NCI-H2196 (cell line): ENCODE data around the gene ADCY10.
"Not testable (repeated sequence)": the region's sequence is repeated elsewhere in the genome, so short reads cannot be mapped to it uniquely, and the experiment has no call there.

ENCODE experiments used
- DNase-seq: peaks from one replicate; lab custom pipeline; 2025; ENCODE audit not compliant: unreplicated experiment; lab: John Stamatoyannopoulos, UW

The ADCY10 gene

DNA sequence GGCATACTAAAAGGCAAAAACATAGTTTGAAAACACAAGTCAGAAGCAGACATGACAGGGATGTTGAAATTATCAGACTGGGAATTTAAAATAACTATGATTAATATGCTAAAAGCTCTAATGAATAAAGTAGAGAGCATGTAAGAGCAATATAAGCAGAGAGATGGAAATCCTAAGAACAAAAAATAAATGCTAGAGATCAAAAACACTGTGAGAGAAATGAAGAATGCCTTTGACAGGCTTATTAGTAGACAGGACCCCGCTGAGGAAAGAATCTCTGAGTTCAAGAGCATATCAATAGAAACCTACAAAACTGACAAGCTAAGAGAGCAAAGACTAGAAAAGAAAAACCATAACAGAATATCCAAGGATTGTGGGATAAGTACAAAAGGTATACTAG lies 98.3 kb downstream of the ADCY10 start:
- no peak for DNase-seq

DNA sequence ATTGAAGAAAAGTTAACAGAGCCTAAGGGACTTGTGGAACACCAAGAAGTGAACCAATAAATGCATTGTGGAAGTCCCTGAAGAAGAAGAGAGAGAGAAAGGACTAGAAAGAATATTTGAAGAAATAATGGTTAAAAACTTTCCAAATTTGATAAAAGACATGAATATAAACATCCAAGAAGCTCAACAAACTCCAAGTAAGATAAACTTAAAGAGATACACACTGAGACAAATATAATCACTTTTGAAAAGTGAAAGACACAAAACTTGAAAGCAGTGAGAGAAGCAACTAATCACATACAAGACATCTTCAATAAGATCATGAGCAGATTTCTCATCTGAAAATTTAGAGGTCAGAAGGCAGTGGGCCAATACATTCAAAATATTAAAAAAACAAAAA lies 101.0 kb downstream of the ADCY10 start:
- no peak for DNase-seq

DNA sequence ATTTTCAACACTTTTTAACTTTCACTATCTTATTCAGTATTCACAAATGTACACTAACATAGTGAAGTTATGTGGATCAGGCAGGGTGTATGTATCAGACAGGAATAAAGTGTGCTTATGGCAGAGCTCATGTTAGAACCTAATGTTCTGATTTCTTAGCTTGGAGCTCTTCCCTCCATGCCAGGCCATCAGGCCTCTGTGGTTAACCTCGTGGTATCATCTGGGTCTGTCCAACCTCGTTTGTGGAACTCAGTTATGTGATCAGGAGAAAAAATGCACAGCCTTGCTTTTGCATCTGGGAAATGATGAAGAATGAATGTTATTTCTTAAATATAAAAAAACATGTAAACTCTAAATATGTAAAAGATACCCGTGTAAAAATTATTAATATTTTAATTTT lies 105.2 kb downstream of the ADCY10 start:
- no peak for DNase-seq

DNA sequence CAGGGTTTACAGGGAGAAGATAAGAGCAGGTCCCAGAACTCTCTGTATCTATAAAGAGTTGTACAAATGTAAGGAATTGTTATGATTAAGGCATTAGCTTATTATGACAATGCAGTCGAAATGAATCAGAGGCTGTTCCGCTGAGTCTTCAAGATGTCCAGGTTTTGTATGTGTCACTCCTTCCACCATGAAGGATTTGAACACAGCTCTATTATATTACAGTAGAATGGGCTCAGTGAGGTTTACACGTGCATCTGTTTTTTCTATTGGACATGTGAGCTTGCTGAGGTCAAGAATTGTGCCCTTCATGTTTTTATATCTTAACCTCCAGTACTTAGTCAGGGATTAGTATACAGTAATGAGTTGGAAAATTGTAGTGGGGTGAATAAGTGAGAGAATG lies 105.8 kb downstream of the ADCY10 start:
- DNase-seq = no peak

DNA sequence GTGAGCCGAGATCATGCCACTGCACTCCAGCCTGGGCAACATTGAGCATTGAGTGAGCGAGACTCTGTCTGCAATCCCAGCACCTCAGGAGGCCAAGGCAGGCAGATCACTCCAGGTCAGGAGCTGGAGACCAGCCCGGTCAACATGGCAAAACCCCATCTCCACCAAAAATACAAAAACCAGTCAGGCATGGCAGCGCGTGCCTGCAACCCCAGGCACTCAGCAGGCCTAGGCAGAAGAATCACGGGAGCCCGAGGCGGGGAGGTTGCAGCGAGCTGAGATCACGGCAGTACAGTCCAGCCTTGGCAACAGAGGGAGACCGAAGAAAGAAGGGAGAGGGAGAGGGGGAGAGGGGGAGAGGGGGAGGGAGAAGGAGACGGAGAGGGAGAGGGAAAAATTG lies 107.3 kb downstream of the ADCY10 start:
- not testable (repeated sequence) for DNase-seq

DNA sequence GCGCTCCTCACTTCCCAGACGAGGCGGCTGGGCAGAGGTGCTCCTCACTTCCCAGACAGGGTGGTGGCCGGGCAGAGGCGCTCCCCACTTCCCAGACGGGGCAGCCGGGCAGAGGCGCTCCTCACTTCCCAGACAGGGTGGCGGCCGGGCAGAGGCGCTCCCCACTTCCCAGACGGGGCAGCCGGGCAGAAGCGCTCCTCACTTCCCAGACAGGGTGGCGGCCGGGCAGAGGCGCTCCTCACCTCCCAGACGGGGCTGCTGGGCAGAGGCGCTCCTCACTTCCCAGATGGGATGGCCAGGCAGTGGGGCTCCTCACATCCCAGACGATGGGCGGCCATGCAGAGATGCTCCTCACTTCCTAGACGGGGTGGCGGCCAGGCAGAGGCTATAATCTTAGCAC lies 107.7 kb downstream of the ADCY10 start:
- DNase-seq = not testable (repeated sequence)

DNA sequence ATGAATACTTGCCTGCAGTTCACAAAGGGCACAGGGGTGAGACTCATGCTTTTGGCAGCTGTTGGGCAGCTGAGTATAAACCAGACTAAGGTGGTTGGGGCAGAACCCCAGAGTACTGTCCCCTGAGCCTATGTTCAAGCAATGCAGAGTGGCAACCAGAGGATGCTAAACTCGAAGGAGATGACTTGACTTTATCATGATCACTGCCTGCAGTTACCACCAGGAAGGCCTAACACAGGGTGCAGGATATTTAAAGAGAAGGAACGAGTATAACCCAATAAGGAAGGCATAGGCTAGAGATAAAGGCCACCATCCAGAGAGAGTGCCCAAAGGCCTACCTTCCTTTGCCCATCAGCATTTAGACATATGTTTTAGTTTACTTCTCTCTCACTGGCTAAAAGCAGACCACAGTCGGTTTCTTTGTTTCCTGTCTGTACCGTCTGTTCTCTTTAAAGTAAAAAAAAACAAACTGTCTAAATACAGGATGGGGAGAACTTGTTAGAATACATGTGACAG lies 108.8 kb downstream of the ADCY10 start:
- no peak for DNase-seq

DNA sequence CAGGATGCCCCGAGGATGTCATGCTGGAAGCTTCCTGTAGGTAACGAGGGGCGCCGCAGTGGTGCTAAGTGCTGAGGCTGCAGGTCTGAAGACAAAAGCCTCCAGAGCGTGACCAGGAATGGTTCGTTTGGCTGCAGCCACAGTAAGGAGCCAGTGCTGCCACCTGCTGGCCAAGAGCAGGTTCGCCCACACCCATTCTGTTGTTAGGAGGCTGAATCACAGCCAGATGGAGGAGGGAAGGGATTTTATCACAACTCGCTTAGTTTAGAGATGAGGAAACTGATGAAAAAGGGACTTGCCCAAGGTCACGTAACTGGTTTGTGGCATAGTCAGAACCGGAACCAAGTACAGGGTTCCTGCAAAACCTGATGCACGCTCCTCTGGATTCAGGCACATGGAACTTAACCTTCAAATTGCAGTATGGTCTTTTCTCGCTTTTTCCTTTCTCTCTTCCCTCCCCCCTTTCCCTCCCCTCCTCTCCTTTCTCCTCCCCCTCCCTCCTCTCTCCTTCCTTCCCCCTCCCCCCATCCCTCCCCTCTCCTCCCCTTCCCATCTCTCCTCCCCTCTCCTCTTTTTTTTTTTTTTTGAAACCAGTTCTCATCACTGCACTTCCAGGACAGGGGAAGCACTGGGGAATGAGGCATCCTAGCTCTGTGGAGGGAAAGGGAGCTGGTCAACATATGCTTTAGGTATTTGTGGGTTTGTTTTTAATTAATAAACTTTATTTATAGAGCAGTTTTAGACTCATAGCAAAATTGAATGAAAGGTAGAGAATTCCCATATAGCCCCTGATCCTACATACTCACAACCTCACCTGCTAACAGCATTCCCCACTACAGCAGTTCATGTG lies 110.4 kb downstream of the ADCY10 start:
- DNase-seq = peak; percentile 90

DNA sequence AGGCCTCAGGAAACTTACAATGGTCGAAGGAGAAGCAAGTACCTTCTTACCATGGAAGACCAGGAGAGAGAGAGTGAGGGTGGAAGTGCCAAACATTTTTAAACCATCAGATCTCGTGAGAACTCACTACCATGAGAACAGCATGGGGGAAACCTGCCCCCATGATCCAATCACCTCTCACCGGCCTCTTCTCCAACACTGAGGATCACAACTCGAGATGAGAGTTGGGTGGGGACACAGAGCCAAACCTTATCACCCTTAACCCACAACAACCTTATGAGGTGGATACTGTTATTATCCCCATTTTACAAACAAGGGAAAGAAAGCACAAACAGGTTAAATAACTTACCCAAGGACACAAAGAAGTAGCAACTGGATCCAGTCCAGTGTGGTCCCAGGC lies 111.7 kb downstream of the ADCY10 start:
- no peak for DNase-seq

DNA sequence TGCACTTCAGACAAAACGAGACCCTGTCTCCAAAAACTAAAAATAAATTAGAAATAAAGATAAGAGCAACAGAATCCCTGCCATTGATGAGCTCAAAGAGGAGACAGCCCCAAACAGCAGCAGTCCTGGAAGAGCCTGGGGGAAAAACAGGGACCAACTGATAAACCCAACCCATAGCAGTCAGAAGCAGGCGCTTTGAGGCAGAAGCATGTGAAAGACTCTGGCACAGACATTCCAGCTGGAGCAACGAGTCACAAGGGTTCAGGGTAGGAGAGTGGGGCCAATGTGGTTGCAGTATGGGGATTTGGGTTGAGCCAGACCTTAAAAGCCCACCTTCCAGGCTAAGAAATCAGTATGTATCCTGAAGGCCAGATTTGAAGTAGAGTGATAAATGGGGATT lies 113.7 kb downstream of the ADCY10 start:
- no peak for DNase-seq

DNA sequence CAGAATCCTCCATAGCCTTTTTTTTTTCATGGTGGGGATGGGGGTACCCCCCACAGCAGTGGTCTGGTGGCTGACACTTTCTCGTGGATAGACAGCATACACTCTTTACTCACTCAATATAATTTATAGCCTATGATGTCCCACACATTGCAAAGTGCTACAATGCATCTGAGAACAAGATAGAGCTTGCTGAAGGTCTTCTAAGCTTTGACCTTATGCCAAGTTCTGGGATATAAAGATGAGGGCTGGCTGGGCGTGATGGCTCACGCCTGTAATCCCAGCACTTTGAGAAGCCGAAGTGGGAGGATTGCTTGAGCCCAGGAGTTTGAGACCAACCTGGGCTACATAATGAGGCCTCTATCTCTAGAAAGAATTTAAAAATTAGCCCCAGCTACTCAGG lies 114.2 kb downstream of the ADCY10 start:
- DNase-seq = no peak

DNA sequence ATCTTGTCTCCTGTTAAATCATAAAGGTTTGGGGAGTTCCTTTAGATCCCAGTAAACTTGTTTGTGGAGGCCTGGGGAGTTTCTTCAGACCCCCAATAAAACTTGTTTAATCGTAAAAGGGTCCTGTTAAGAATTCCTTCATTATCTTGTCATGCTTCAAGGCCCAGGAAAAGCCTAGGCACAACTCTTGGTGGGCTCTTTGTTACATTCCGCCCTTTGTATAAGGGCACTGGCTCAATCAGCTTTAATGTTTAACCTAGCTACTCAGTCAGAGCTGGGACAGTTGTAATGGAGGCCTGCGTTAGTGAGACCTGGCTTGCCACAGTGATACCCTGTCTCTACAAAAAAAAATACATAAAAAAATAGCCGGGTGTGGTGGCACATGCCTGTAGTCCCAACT lies 115.0 kb downstream of the ADCY10 start:
- no peak for DNase-seq

DNA sequence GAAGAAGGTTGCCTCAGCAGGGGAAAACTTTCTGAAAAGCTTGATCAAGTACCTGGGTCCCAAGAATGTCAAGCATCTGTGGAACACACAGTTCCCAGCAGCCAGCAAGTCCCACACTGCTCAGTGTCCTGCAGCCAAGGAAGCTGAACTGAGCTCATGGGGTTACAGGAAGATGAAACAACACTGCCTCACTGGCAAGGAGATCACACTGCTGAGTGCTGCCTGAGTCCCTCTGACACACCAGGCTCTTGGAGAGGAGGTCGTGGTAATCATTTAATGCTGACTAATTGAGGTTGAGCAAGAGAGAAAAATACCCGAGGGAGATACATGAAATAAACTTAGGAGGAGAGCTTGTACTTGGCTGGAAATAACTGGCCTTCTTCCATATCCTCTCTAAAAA lies 116.9 kb downstream of the ADCY10 start:
- no peak for DNase-seq

DNA sequence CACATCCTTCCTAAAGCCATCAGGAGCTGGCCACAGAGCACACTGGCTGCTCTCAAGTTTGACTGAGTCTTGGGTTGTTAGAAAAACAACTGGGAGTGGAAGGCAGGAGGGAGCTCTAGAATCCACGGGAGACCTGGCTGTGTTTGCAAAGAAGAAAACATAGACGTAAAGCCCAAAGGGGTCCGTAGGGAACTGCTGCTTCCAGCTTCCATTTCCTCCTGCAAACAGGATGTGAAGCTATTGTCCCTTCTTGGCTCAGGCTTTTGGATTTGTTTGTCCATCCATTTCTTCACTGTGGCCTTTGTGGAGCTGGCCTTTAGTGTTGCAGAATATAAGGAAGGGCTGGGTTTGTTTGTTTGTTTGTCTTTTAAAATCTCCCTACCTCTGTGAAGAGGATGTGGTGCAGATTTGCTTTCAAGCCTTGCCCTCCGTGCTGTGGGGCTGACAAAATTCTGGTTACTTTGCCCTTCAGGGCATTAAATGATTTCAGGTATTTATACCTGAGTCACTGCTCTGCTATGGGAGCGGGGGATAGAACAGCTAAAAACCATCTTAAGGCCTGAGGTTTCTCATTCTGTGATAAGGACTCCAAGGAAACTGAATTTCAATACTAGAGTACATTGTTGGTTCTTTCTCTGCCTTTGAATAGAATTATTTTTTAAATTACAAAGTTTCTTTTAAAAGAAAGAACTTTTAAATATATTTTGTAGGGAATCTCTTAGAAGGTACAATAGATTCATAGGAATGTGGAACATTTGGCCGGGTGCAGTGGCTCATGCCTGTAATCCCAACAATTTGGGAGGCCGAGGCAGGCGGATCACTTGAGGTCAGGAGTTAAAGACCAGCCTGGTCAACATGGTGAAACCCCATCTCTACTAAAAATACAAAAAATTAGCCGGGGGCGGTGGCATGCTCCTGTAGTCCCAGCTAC lies 117.9 kb downstream of the ADCY10 start:
- no peak for DNase-seq

DNA sequence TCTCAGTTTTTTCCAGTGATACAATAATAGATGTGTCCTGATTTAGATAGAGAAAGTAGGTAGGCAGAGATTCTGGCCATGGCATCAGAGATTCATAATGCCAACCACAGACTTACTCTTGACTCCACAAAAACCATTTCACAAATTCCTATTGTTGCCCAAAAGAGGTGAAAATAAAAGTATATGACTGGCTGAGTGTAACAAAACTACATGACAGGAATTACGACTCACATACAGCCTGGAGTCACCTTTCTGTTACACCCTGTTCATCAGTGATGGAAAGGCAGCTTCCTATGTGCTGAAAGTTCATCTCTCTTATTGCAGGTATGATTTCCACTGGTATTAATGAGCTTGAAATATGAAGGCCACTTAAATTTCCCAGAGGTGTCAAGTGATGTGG lies 119.9 kb downstream of the ADCY10 start:
- DNase-seq = no peak

DNA sequence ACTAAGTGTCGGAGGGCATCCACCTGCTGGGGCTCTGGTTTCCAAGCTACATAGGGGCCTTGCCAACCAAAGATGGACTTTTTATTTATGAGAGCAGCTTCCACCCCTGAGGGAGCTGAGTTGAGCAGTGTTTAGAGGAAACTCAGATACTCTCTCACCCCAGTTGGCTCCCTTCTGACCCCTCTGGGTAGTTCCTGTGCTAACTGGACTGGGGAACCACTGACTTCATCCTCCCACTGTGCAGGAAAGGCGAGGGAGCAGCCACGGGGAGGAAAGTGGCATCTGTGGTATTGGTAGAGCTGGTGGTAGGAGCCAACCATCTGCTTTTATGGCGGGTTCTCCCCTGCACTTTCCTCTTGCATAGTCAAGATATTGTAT lies 121.8 kb downstream of the ADCY10 start:
- no peak for DNase-seq

DNA sequence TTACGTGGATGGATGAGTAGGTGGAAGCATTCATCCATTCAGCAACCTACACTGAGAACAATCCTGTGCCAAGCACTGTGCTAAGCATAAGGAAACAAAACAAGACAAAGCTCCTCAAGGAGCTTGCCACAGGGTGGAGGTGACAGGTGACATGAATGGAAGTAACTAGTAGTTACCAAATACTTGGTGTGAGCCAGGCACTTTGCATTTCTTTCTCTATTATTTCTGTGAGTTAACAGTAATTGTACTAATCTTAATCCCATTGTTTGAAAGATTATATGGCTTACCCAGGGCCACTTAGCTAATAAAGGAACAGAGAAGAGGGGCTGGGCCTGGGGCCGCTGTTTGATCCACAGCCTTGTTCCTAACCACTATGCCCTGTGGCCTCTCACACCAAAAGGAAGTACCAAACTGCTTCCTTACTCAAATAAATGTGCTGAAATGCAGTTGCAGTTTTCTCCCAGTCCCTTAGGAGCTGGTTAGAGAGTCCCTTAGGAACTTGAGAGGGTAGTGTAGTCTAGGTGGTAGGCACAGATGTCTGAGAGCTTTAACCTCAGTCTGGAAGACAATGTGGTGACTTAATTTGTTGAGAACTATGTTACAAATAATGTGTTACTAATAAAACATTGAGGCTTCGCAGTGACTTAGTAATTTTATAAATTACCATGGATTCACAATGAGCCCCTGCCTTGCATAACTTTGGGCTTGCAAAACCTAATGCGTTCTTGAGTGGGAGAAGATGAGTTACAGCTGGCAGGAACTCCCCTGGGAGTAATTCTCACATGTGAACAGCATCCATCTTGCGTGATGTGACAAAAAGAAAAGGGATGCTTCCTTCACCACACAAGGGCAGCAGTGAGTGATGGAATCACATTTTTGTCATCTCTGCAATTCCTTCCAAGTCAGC lies 122.4 kb downstream of the ADCY10 start:
- DNase-seq = no peak

DNA sequence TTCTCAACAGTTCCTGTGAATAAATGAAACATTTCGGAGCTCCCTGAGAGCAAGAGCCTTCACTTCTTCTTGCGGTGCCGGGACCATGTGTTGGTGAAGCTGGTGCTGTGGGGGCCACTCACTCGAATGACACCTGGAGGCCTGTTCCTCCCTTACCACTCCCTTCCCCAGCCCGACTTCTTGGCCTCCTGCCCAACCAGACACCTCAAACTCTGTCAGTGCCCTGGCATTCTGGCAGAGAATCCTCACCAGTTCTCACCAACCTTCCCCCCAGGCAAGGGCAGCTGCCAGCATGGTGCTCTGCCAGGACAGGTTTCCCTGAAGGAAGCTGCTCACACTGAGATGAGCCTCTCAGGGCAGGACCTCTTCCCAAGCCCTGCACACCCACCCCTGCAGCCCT lies 123.8 kb downstream of the ADCY10 start:
- peak; percentile 7 for DNase-seq

DNA sequence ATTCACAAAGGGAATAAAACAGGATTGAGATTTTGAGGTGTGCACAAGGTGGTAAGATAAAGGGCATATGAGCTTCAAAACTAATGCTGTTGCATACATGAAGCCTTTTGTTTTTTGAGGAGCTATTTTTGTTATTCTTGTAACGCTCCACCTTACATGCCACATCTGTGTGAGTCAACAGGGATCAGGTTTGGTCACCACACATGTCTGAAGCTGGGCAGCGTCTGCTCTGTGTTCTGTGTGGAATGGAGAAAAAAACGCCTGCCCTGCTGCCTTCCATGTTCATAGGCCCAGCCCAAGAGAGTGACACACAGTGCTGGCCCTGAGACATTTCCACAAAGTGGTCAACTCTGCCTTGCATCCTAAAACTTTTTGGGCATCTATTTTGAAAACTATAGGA lies 124.4 kb downstream of the ADCY10 start:
- DNase-seq = no peak

DNA sequence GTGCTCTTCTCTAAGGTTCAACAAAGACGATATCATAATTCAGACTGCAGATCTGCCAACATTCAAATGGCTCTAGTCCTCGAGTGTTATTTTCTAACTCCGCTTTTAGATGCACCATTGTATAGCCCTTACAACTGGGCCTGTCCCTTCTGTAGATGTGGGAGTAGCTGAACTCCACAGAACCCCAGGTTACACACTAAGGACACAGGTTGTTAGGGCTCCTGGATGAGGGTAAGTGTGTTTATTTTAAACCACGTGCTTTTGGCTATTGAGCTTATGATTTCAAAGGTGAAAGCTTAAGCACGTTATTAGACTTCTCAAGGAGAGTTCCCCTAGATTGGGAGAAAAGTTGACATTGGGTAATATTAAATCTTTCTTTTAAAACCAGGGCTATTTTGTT lies 127.4 kb downstream of the ADCY10 start:
- no peak for DNase-seq
